ENCODE results near the gene MAPK9. TPM values are rescaled to one million over a fixed set of nuclear protein-coding genes. Genes with fewer than 3 reads are reported as not detected.

MAPK9 gene
- total and polyA plus RNA-seq, 2 experiments from 2014 or later, result 17.8 to 31.3 TPM

DNA sequence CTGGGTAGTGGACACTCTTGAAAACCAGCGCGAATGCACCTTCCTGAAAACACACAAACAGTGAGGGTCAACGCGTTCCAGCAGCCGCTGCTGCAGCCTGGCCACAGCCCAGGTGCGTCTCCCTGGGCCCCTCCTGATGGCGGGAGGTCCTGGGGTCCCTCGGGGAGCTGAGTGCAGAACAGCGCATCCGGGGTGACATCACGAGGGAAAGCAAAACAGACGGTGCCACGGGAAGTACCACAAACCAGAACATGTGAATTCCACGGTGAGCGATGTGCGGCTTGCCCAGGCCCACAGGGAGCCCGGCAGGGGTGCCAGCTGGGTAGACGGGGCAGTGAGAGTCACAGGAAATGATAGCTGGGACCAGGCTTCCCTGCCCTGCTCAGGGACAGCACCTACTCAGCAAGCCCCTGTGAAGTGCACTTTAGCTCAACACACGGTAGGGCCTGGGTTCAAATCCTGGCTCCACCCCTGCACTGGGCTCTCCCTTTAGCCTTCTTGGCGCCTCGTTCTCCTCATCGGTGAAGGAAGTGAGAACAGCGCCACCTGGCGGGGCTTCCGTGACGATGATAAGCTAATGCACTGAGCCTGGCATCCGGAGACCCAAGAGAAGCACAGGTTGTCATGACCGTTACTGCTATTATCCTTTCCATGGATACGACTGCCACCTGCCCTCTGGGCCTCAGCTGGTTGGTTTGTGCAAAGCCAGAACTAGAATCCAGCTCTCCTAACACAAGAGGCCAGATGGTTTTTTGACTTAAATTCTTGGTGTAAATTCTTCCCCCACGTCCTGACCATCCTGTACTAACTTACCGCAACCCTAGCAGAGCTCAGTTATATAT is 36.6 kb upstream of the MAPK9 start:
- Histone ChIP-seq H3K27me3 (no peaks in the 10 kb centered on the region), H3K4me3 (no peak overlapping the region), H4K20me1 (ENCODE audit: insufficient read depth, poor library complexity, severe bottlenecking) (no peaks in the 10 kb centered on the region), H3K9me3 (ENCODE audit: low read depth) (no peaks in the 10 kb centered on the region), H3K4me1 (ENCODE audit: insufficient read depth) (peaks cover 9% of the 10 kb centered on the region), H2AFZ (no peak overlapping the region), H3K9me2 (replicated peaks; ENCODE audit: insufficient read depth) (no peaks in the 10 kb centered on the region), H3K79me2 (no peaks in the 10 kb centered on the region), H3K36me3 (replicated peaks; ENCODE audit: insufficient read depth, low read depth) (no peaks in the 10 kb centered on the region), H3K4me2 (no peak overlapping the region), H3K27ac (no peak overlapping the region)
- peak; percentile 85 for DNase-seq (ENCODE audit: low spot score)
- WGBS (ENCODE audit: low lambda C conversion rate, missing lambda C conversion rate), result 81% methylated on average over 31 of the region's 31 CpGs
- TF ChIP-seq EZH2 (IDR thresholded peaks at IDR 0.05; ENCODE audit: borderline replicate concordance) (no peak), CTCF (IDR thresholded peaks at IDR 0.05; ENCODE audit: poor library complexity) (peak; percentile 63), EZH2phosphoT487 (IDR thresholded peaks at IDR 0.05; ENCODE audit: low read depth, severe bottlenecking, unreplicated experiment) (no peak)

GRCh38 chr5:180326989-180327565 is 35.2 kb upstream of the MAPK9 start:
- no peak overlapping the region for H3K4me2 ChIP-seq
- H3K27me3 ChIP-seq, result no peaks in the 10 kb centered on the region
- H3K9me3 ChIP-seq (ENCODE audit: low read depth), result no peaks in the 10 kb centered on the region
- no peak overlapping the region for H2AFZ ChIP-seq
- 87% methylated on average over 10 of the region's 10 CpGs for WGBS (ENCODE audit: low lambda C conversion rate, missing lambda C conversion rate)
- DNase-seq (ENCODE audit: low spot score), result no peak
- H3K36me3 ChIP-seq (replicated peaks; ENCODE audit: insufficient read depth, low read depth), result no peaks in the 10 kb centered on the region
- peaks cover 5% of the 10 kb centered on the region for H3K4me1 ChIP-seq (ENCODE audit: insufficient read depth)
- no peaks in the 10 kb centered on the region for H3K79me2 ChIP-seq
- H3K4me3 ChIP-seq, result no peak overlapping the region
- TF ChIP-seq EZH2phosphoT487 (IDR thresholded peaks at IDR 0.05; ENCODE audit: low read depth, severe bottlenecking, unreplicated experiment), result no peak
- TF ChIP-seq EZH2 (IDR thresholded peaks at IDR 0.05; ENCODE audit: borderline replicate concordance), result no peak
- no peak for TF ChIP-seq CTCF (IDR thresholded peaks at IDR 0.05; ENCODE audit: poor library complexity)
- H3K27ac ChIP-seq, result no peak overlapping the region
- no peaks in the 10 kb centered on the region for H4K20me1 ChIP-seq (ENCODE audit: insufficient read depth, poor library complexity, severe bottlenecking)
- no peaks in the 10 kb centered on the region for H3K9me2 ChIP-seq (replicated peaks; ENCODE audit: insufficient read depth)

DNA sequence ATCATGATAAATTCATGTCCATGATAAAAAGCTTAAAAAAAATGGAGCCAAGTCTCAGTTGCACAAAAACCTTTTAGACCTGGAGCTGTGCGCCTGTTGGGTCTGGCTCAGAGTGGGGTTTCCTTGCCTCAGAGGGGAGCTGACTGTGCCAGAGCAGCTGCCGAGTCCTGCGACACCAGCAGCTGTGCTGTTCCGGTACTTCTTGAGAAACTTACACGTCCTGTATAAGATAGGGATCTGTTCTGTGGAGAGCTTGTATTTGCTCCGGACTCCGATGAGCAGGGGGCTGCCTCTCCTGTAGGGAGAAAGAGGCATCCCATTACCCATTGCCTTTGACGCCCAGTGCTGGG is 32.7 kb upstream of the MAPK9 start:
- H4K20me1 ChIP-seq (ENCODE audit: insufficient read depth, poor library complexity, severe bottlenecking), result no peaks in the 10 kb centered on the region
- TF ChIP-seq EZH2phosphoT487 (IDR thresholded peaks at IDR 0.05; ENCODE audit: low read depth, severe bottlenecking, unreplicated experiment), result no peak
- TF ChIP-seq CTCF (IDR thresholded peaks at IDR 0.05; ENCODE audit: poor library complexity), result no peak
- no peak for TF ChIP-seq EZH2 (IDR thresholded peaks at IDR 0.05; ENCODE audit: borderline replicate concordance)
- DNase-seq (ENCODE audit: low spot score), result no peak
- no peak overlapping the region for H3K4me3 ChIP-seq
- no peaks in the 10 kb centered on the region for H3K36me3 ChIP-seq (replicated peaks; ENCODE audit: insufficient read depth, low read depth)
- no peaks in the 10 kb centered on the region for H3K27me3 ChIP-seq
- H3K9me2 ChIP-seq (replicated peaks; ENCODE audit: insufficient read depth), result no peaks in the 10 kb centered on the region
- H3K27ac ChIP-seq, result no peak overlapping the region
- no peaks in the 10 kb centered on the region for H3K79me2 ChIP-seq
- no peaks in the 10 kb centered on the region for H3K4me1 ChIP-seq (ENCODE audit: insufficient read depth)
- H3K9me3 ChIP-seq (ENCODE audit: low read depth), result no peaks in the 10 kb centered on the region
- H3K4me2 ChIP-seq, result no peak overlapping the region
- 79% methylated on average over 8 of the region's 8 CpGs for WGBS (ENCODE audit: low lambda C conversion rate, missing lambda C conversion rate)
- H2AFZ ChIP-seq, result no peak overlapping the region
